Airway epithelial cell (primary cell): Measurements from ENCODE around the gene FNIP2. TPM values are rescaled to one million over a fixed set of nuclear protein-coding genes. Genes with fewer than 3 reads are reported as not detected.

Experiments
- total RNA-seq: library from RNA; depleted of rRNA; stranded (reverse); fragments of >200 nt; gene quantifications from 2 replicates; pipeline ENCODE4 v1.2.3, GENCODE V29; 2015

FNIP2 gene
- 5.6 and 10.0 TPM in 2 replicates for total RNA-seq

DNA sequence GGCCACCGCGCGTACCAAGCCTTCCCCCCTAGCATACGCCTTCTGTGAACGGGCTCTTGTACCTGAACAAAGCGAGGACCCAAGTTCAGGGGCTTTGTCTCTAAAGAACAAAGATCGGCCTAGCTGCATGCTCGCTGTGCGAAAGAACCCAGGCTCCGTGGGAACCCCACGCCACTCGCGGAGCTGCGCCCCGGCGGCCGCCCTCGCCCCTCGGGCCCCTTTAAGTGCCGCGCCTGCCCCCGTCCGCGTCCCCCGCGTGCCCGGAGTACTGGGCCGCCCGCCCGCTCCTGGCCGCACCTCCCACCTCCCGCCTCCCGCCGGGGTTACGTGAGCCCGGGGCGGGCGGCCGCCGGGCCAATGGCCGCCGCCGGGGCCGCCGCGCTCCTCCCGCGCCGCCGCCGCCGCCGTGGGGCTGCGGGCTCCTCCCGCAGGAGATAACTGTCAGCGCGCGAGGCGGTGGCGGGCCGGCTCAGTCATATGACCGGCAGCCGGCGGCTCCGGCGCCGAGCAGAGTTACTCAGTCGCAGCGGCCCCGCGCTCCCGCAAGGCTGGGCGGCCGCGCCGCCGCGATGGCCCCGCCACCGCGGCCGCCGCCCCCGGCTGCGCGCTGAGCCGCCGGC lies at the start of gene FNIP2:
TSS of gene FNIP2 (plus strand) at position 472 of the 620 bp plus-strand sequence. CDS start 187 bp downstream, outside the sequence.

DNA sequence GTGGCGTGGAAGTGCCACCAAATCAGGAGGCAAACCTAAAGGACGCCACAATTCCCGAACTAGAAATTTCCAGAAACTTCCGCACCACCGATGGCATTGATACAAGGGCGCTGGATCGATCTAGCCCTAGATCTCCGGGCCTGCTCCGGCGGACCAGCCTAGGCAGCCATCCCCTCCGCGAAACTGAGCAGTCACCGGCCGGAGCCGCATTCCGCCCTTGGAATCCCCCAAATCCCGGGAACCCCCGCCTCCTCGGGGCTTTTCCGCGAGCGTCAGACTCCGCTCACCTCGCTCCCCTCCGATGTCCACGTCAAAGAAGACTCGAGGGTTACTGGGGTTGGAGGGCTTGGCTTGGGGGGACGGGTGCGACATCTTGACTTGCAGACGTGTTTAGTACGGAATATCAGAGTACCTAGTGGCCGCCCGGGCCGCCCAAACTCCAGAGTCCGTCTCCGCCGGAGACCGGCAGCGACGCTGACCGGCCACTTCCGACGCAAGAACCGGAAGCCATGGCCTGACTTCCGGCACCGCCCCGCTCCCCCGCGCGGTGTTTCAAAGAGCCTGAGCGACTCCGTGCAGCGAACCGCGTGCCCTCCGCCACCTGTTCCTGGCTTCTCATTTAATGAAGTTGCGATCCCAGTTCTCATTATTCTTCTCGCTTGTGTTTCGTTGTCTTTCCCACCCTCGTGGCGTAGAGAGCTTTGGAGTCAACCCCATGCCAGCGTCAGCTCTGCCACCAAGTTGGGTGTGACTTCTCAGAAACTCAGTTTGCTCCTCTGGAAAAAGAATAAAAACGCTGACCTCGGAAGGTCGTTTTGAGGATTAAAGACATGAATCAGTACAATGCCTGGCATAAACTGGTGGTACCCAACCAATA lies 45.7 kb upstream of the FNIP2 start, which contains the start of gene PPID:
TSS of gene PPID (minus strand) at position 480 of the 877 bp plus-strand sequence. CDS start at position 372, 108 bp downstream.

Other genes starting within 250 kb of the FNIP2 start
- gene RXFP1, start 247.1 kb upstream of the FNIP2 start, total RNA-seq: not detected in 2 replicates
- 6.1 and 10.4 TPM in 2 replicates for gene C4orf46, start 97.1 kb upstream of the FNIP2 start, total RNA-seq
- gene ETFDH, start 96.7 kb upstream of the FNIP2 start, total RNA-seq: 11.1 and 14.2 TPM in 2 replicates
- gene PPID, start 45.6 kb upstream of the FNIP2 start, total RNA-seq: 24.7 and 30.0 TPM in 2 replicates